Islet of Langerhans (tissue), 1 donor: Measurements from ENCODE around the gene VAPB.

Experiments used
- FAIRE-seq: peaks from one replicate; lab custom pipeline; 2011; peaks lifted over from hg19 to GRCh38; lab: Jason Lieb, UNC

Gene VAPB

DNA sequence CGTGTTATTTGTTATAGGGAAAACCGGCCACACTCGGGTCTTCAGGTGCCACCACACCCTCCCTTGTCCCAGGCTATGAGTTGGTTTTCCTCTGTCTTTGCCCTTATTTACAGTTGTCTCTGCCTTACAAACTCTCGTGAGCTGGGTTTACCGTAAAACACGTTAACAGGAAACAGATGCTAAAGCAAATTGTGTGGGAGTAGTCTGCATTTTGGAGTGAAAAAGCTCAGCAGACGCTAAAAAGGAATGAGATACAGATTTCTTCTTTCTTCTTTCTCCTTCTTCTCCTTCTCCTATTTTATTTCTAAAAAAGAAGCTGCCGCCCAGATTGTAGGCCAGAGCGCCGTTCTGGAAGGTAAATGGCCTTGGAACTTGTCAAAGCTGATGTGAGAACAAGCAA lies 74.2 kb downstream of the VAPB start:
- FAIRE-seq = no peak

DNA sequence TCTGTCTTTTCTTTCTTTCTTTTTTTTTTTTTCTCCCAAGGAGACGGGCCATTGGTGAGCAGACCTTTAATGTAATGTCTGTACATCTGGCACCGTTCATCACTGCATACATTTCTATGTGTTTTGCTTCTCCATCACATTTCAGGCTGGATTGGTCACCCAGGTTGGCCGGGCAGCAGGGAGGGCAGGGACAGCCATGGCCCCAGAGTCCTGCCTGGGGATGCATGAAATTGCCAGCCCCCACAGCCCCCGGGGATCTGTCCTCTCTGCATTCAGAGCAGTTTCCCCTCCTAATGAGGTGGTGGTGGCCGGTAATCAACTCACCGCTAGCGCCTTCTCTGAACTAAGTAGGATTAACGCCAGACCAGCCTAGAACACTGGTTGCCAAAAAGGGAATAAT lies 75.8 kb downstream of the VAPB start:
- no peak for FAIRE-seq

DNA sequence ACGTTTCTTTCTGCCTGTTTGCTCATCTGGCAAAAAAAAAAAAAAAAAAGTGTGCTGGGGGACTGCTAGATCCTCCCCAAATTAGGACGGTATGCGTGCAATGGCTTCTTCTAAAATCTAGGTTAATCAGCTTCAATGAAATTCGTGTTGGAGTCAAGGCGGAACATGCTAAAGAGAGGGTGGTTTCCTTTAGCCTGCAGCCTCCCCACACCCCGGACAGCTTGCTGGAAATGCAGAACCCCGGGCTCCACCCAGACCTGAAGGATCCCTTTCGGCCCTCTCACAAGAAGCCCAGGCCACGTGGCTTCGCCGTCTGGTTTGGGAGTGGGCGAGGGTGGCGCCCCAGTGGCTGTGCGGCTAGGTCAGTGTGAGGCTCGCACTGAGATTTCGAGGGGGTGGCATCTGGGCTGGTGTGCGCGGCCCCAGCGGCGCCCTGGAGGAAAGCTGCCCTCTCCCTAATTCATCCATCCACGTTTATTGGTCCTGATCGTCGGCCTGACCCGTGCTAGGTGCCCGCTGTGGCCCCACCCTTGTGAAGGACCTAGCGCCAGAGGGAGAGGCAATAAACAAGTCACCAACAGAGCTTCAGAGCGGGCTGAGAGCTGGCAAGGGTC lies 77.2 kb downstream of the VAPB start:
- FAIRE-seq = no peak

DNA sequence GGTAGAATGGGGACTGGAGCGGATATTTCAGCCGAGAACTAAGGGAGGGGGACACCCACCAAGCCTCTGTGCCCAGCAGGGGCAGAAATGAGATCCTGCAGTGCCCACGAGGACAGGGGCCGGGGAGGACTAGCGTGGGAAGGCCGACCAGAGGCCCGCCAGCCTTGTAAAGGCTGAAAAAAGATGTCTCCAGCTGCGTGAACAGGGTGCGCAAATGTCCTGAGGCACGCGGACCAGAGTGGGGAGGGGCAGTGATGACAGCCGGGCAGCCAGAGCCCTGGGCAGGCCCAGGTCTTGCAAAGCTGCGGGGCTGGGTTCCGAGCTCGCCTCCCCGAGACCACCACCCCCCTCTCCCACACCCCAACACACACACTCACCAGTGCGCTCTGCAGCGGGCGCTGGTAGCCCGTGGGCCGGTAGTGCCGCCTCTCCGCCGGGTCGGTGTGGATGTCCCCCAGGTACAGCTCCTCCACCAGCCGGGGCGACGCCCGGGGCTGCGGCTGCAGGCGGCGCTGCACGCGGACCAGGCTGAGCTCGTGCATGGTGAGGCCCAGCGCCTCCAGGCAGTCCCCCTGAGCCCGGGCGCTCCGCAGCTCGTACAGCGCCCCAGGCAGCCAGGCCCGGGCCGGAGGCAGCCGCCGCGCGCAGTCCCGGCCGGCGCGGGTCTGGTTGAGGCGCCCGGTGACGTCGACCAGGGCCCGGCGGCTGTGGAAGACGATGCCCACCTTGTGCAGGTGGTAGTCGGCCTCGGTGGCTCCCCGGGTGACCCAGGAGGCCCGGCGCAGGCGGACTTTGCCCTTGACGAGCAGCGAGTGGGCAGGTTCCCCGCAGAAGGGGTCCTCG lies 77.9 kb downstream of the VAPB start:
- no peak for FAIRE-seq

DNA sequence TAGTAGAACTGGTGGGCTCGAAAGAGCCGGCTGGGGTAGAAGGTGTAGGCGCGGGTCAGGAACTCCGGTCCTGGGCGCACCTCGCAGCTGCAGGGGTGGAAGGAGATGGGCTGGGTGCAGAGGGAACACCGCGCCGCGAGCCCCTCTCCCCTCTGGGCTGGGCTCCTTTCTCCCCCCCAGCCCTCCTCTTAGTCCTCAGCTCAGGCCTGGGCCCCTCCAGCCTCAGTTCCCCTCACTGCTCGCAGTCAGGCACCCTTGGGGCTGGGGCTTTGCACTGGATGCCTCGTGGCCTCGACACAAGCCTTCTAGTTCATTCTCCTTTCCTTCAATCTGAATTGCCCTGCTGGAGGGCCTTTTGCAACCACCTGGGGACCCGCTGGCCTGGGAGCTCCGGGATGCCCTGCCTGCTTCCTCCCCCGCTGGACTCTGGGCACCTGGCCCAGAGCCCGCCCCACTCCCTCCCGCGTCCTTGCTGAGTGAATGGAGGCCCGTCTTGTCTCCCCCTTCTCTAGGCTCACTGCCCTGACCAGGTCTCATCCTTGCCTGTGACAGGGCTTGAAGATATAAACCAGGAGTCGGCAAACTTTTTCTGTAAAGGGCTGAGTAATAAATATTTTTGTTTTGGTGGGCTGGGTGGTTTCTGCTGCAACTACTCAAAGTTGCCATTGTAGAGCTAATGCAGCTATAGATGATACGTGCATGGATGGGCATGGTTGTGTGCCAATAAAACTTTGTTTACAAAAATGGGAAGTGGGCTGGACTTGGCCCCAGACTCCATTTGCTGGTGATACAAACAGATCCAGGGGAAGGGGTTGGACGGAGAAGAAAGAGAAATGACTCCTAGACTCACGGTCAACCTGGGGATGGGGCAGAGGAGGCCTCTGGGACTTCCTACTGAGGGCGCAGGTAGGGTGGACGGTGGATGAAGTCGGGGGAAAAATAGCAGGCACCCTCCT lies 78.8 kb downstream of the VAPB start:
- no peak for FAIRE-seq

DNA sequence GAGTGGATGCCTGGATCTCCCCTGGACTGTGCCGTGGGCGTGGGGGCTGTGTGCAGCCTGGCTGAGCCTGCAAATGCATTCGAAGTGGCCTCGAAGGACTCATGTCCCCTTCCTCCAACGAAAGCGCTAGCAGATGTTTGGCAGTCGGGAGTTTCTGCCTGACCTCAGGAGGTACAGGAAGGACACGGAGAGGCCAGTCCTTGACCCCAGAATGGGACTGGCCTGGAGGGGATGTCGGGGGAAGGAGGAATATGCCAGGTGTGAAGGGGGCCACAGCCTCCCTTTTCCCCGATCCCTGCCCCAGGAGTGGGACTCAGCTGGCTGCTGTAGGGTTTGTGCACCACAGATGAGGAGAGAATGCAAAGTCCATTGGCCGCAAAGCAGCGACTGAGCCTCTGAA lies 80.6 kb downstream of the VAPB start:
- no peak for FAIRE-seq

DNA sequence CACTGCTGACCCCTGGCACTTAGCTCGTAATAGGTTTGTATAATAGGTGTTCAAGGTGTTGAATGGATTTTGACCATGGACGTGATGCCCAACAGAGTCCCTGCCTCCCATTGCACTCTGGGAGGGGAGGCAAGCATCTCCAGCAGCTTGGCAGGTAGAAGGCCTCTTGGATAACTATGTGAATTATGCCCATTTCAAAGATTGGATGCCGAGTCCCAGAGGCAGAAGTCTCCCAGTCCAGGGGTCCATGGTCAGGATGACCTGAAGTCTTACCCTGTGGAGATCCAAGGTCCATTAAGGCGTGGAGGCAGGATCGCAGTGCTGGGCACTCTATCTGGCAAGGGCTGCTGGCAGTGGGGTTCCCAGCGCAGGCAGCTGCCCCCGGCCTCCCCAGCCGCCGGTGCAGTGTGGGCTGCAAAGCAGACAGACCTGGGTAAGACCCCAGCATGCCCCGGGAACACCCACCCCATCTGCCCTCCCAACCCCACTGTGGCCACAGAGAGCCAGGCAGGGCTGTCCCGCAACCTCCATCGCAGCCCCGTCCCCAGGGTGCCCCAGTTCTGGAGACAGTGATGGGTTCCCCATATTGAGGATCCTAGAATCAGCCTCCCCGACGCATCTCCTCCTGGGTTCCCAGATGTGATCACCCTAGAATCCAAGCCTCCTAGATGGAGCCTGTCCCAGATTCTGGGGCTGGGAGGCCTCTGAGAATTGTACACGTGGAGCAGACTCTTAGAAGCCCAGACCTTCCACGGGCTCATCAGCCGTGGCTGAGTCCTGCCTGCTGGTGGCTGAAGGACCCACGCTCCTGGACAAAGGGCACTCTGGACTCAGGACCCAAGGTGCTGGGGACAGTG lies 81.5 kb downstream of the VAPB start:
- no peak for FAIRE-seq

DNA sequence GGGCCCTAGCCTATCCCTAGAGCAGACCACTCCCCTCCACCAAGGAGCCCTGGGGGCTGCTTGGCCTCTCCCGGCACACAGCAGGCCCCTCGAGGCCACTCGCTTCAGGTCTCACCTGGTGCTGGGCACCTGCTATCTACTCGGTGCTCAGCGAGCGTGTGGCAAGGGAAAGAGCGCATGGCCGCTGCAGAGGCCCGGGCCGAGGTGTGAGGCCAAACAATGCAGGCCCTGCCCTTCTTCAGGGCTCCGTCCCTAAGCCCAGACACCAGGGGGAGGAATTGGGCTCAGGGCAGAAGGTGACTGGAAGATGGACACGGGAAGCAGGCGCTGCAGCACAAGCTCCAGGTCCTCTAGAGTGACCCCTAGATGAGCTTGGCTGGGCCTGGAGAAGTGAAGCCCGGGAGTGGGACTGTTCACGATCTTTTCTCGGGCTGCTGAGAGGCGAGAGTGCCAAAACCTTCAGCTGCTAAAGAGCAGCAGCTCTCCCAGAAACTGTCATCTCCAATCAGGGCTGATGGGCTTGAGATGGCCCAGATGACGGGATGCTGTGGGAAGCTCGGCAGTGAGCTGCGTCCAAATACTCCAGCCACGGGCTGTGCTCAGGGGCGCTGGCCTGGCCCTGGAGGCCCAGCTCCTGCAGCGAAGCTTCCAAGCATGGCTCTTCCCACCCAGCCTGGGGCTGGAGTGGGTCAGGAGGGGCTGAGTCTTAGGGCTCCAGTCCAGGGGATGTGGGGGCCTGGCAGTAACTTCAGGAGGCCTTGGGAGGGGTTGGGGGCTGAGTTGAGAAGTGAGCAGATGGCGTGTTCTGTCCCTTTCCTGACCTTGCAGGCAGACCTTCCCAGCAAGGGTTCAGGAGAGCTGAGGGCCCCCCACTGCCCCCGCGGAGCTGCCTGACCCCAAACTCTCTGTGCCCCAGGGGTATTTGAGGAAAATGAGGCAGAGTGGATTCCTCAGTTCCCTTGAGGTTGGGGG lies 82.5 kb downstream of the VAPB start:
- FAIRE-seq = no peak

DNA sequence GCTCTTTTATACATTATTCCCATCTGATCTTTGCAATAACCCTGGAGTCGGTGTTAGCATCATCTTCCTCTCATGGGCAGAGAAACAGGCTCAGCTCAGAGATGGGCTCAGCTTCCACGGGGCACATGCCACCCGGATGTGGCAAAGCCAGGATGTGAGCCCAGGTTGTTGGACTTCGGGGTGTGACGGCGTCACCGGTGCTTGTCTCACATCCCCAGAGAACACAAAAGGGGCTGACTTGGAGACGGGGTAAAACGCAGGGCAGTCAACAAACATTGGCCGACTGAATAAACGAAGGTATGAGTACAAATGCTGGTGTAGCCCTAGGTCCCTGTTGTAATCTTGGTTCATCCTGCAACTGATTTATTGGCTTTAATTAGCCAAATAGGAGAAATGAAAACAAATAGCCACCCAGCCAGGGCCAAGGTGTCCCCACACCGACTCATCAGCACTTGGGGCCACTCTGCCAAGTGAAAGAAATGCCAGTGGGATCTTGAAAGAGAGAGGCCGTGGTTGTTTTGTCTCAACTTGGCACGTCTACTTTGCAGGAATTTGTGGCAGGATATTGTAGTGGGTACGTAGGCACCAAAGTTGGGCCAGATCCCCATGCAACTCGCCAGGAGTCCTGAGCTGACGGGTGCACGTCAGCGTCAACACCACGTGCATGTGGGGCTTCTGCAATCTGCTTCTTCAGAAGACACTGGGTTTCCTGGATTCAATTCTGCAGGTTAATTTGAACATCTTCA lies 83.4 kb downstream of the VAPB start:
- FAIRE-seq = no peak

DNA sequence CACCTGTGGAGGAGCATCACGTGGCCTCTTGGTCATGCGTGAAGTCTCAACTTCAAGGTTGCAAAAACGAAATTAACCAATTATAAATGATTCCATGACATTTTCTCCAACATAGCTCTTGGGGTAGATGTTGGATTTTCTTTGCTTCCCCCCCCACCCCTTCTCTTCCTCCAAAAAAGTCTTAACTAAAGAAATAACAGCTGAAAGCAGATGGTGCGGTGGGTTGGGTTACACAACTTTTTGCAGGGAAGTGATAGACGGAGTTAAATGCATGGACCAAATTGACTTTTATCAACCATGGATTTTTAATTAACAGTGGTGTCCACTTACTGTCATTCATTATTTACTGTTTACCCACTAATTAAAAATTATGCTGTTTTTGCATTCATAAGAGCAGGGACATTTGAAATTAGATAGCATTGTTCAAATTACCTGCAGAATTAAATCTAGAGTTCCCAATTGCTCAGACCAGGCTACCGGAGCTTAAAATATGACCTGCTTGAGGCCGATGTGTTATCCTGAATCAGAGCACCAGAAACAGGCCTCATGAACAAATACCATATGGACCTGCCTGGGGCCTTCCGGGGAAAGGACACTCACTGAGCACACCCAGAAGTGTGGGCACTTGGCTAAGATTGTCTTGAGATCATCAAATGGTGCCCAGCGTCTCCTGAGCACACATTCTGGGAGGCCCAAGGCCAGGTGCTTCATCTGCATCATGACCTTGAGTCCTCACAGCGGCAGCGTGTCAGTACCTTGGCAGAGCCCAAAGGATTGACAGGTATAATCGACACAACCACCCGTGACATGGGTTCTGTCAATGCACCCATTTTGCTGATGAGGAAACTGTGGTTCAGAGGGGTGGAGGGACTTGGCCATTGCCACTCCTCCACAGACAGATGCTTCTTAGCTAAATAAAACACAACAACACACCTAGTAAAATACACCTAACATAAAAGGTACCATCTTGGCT lies 84.7 kb downstream of the VAPB start:
- FAIRE-seq = no peak

DNA sequence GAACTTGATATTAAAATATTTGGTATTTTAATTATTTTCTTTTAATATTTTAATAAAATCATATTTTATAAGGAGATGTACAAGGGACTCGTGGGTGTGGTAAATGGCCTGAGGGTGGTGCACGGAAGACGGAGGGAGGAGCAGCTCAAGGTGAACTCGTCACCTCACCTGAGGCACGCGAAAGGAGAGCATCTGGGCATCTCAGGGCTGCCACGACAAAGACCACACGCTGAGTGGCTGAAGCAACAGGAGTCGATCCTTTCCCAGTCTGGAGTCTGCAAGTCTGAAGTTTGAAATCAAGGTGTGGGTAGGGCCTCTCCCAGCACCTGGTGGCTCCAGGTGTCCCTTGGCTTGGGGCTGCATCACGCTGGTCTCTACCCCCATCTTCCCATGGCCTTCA lies 86.4 kb downstream of the VAPB start:
- FAIRE-seq = no peak

DNA sequence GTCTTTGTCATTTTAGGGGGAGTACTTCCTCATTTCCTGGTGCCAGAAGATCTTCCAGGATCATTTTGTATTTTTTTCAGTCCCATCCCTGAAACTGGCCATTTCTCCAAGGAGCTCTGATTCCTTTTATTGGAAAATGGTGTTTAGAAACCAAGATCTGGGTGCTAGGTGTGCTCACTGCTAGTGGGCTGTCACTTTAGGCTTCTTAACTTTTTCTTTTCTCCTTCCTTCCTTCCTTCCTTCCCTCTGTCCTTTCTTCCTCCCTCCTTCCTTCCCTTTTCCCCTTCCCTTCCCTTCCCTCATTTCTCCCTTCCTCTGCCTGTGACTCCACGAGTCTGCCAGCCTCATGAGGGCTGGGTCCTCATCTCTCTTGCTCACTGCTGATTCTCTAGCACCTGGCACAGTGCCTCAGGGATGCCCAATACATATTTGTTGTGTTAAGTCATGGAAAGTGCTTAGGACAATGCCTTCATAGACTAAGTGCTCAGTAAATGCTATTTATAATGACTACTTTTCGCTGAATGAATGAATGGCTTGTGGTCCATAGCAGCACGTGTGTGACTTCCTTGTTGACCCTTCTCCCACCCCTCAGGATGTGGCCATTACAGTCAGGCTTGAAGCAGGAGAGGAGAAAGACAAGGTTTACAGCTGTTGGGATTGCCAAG lies 89.2 kb downstream of the VAPB start:
- FAIRE-seq = no peak

DNA sequence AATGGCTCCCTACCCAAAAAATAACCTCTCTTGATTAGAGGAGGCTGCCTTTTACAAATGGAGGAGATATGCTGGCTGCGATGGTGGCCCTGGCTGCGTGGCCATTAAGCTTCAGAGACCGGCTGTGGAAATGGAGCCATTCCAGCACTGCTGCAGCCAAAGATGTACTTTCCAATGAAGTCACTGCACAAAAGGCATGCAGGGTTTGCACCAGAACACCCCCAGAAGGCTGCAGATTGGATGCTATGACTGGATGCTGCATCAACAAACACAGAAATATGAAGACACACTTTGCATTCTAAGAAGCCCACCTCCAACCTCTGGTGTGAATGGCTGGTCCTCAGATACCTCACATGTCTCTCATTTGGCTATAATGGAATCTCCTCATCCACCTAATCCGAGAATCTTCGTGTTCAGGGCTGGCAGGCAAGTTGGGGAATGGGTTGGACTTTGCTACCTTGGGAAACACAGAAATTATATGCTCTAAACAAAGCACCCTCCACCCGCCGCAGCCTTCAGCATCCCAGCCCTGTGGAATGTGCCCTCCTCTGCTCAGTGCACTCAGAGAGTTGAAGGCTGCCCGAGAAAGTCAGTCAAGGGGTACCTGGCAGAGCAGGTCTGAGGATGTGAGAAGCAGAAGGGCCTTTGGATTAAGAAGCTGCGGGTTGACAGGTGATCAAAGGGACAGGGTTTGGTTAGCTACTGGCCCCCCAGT lies 90.9 kb downstream of the VAPB start:
- no peak for FAIRE-seq

DNA sequence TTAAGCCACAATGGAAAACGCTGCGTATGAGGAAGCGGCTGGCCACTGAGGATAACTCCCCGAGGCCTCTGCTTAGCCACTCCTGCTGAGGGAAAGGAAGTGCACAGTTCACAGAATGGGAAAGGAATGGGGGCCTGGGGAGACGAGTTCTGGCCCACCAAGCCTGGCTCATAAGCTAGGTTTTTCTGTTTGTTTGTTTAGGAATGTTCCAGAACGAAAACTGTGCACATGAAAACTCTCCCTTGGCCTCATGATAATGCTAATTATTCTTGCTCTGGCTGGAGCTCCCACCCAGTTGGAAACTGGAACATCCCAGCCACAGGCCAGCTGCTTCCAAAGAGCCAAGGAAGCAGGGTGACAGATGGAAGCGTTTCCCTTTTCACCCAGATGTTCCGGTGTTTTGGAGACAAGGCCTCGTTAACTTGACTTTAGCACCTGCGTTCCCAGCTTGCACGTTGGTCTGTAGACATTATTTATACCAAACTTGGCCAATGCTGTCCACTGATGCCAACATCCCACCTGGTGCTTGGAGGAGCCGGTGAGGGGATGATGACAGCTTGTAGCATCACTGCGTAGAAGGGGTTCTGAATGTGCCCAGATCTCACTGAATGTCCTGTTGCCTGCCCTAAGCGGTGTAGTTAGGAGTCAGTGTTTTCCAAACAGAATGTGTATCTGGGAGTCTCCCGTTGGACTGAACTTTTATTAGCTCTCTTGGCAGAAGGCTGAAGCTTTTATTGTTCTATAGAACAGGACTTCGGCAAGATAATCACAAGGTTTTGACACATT lies 91.7 kb downstream of the VAPB start:
- no peak for FAIRE-seq

DNA sequence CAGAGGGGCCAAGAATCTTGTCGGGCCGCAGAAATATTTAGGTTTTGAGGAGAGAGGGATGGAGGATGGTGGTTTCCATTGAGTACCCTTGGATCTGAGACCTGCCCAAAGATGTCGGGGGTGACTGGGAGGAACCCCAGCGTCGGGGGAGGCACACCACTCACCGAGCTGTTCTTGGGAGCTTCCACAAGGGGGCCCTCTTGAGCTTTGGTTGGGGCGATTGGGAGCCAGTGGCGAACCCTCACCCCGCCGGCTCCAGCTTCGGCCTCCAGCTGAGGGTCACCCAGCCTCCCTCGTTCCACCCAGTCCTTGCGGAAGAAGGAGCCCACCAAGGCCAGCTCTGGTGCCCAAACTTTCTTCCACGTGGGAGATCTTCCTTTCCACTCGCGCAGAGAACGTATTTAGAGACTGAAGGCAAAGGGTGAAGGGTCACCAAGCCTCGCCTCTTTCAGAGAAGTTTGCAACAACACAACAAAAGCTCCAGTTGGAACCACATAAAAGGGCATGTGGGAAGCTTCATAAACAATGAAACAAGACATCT lies 92.5 kb downstream of the VAPB start:
- FAIRE-seq = no peak

DNA sequence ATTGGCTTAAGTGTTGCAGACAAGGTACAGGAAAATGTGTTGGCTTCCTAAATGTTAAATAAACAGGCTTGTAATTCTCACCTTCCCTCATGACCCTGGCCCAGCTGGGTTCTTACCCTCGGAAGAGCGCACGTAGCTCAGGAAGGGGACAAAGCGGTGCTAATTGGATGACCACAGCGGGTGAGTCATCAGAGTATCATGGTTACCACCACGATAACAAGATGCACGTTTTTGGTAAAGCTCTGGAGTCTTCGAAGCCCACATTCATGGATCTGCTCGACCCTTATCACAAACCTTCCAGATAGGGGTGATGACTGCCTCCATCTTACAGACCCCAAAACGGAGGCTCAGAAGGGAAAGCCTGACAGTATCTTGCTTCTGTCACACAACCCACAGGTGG lies 93.4 kb downstream of the VAPB start:
- no peak for FAIRE-seq
